NCI-H1048 (cell line): ENCODE results near the gene WNT7B.
A peak's percentile ranks its signal among the peaks of the same experiment; 100 is the strongest.
"Not testable (repeated sequence)": the region's sequence is repeated elsewhere in the genome, so short reads cannot be mapped to it uniquely, and the experiment has no call there.

Experiments used
- DNase-seq: peaks from one replicate; lab custom pipeline; 2025; lab: John Stamatoyannopoulos, UW

The WNT7B gene

GRCh38 chr22:46008291-46008690 lies 31.3 kb upstream of the WNT7B start:
- DNase-seq: no peak

GRCh38 chr22:46007848-46008261 lies 30.9 kb upstream of the WNT7B start:
- DNase-seq: no peak

- no peak for DNase-seq
Observed at GRCh38 chr22:46007003-46007847, 30.3 kb upstream of the WNT7B start.

GRCh38 chr22:46006379-46007002 lies 29.5 kb upstream of the WNT7B start:
- DNase-seq: peak; percentile 17

GRCh38 chr22:46005116-46005705 lies 28.2 kb upstream of the WNT7B start:
- not testable (repeated sequence) for DNase-seq

- DNase-seq: no peak
Observed at GRCh38 chr22:46004105-46004866, 27.3 kb upstream of the WNT7B start.

GRCh38 chr22:46003271-46004091 lies 26.5 kb upstream of the WNT7B start:
- no peak for DNase-seq

- DNase-seq: no peak
Observed at GRCh38 chr22:46002757-46003270, 25.9 kb upstream of the WNT7B start.

- no peak for DNase-seq
Observed at GRCh38 chr22:46001426-46002106, 24.6 kb upstream of the WNT7B start.

GRCh38 chr22:46001046-46001425 lies 24.1 kb upstream of the WNT7B start:
- DNase-seq: no peak

GRCh38 chr22:46000081-46001027 lies 23.4 kb upstream of the WNT7B start:
- DNase-seq: no peak

- no peak for DNase-seq
Observed at GRCh38 chr22:45999379-45999971, 22.5 kb upstream of the WNT7B start.

- DNase-seq: no peak
Observed at GRCh38 chr22:45998638-45999378, 21.8 kb upstream of the WNT7B start.

GRCh38 chr22:45997777-45998637 lies 21.0 kb upstream of the WNT7B start:
- no peak for DNase-seq

- no peak for DNase-seq
Observed at GRCh38 chr22:45997077-45997776, 20.3 kb upstream of the WNT7B start.

GRCh38 chr22:45996241-45997076 lies 19.5 kb upstream of the WNT7B start:
- DNase-seq: no peak
